ENCODE data around the gene NEMF.
"Not testable (repeated sequence)": the region's sequence is repeated elsewhere in the genome, so short reads cannot be mapped to it uniquely, and the experiment has no call there.

NEMF gene

GRCh38 chr14:49816118-49816517 is 36.5 kb downstream of the NEMF start:
- not testable (repeated sequence) for DNase-seq (ENCODE audit: low spot score)

- DNase-seq (ENCODE audit: low spot score) = no peak
Observed at GRCh38 chr14:49808780-49809179, 43.8 kb downstream of the NEMF start.

GRCh38 chr14:49796025-49796424 is 56.6 kb downstream of the NEMF start:
- no peak for DNase-seq (ENCODE audit: low spot score)

- DNase-seq (ENCODE audit: low spot score) = no peak
Observed at GRCh38 chr14:49792618-49793017, 60.0 kb downstream of the NEMF start.

GRCh38 chr14:49786315-49786714 is 66.3 kb downstream of the NEMF start:
- DNase-seq (ENCODE audit: low spot score) = no peak

- no peak for DNase-seq (ENCODE audit: low spot score)
Observed at GRCh38 chr14:49783394-49784014, 69.1 kb downstream of the NEMF start.

GRCh38 chr14:49781040-49781439 is 71.5 kb downstream of the NEMF start:
- DNase-seq (ENCODE audit: low spot score) = not testable (repeated sequence)

GRCh38 chr14:49778421-49778820 is 74.2 kb downstream of the NEMF start:
- DNase-seq (ENCODE audit: low spot score) = no peak

GRCh38 chr14:49774106-49774505 is 78.5 kb downstream of the NEMF start:
- no peak for DNase-seq (ENCODE audit: low spot score)

- not testable (repeated sequence) for DNase-seq (ENCODE audit: low spot score)
Observed at GRCh38 chr14:49771691-49772090, 80.9 kb downstream of the NEMF start.

- DNase-seq (ENCODE audit: low spot score) = no peak
Observed at GRCh38 chr14:49770212-49770817, 82.3 kb downstream of the NEMF start.

- DNase-seq (ENCODE audit: low spot score) = no peak
Observed at GRCh38 chr14:49769581-49770211, 82.9 kb downstream of the NEMF start.

- DNase-seq (ENCODE audit: low spot score) = no peak
Observed at GRCh38 chr14:49769171-49769570, 83.4 kb downstream of the NEMF start.

GRCh38 chr14:49768301-49769121 is 84.1 kb downstream of the NEMF start:
- peak; percentile 54 for DNase-seq (ENCODE audit: low spot score)

GRCh38 chr14:49767571-49768300 is 84.9 kb downstream of the NEMF start, which contains the start of gene KLHDC2:
TSS of gene KLHDC2 (plus strand) at chr14:49768153. CDS start at chr14:49768469, 316 bp downstream.
- DNase-seq (ENCODE audit: low spot score) = peak; percentile 89

- no peak for DNase-seq (ENCODE audit: low spot score)
Observed at GRCh38 chr14:49767270-49767570, 85.4 kb downstream of the NEMF start.

- DNase-seq (ENCODE audit: low spot score) = peak; percentile 10
Observed at GRCh38 chr14:49766839-49767238, 85.7 kb downstream of the NEMF start.

- no peak for DNase-seq (ENCODE audit: low spot score)
Observed at GRCh38 chr14:49761839-49762551, 90.6 kb downstream of the NEMF start.

GRCh38 chr14:49755378-49755777 is 97.2 kb downstream of the NEMF start:
- no peak for DNase-seq (ENCODE audit: low spot score)

GRCh38 chr14:49754570-49755097 is 98.0 kb downstream of the NEMF start:
- no peak for DNase-seq (ENCODE audit: low spot score)

- DNase-seq (ENCODE audit: low spot score) = not testable (repeated sequence)
Observed at GRCh38 chr14:49746476-49746875, 106.1 kb downstream of the NEMF start.
